WTC11 (cell line): ENCODE measurements around the gene WNT6.

Experiments
- FOXK1 ChIP-seq: sonication (generic); formaldehyde crosslinking; IDR thresholded peaks from 2 replicates; pipeline ENCODE4 v1.8.0; 2022; ENCODE audit warnings: mild to moderate bottlenecking, moderate library complexity, missing genetic modification reagents
- IRF2 ChIP-seq: sonication (generic); formaldehyde crosslinking; IDR thresholded peaks from 2 replicates; pipeline ENCODE4 v1.8.0; 2022; ENCODE audit warnings: low read depth, missing genetic modification reagents, borderline replicate concordance
- TF ChIP-seq, protein P1 (sequence below): fragments of 200-600 bp; IDR thresholded peaks from 2 replicates; pipeline ENCODE4 v1.8.0; 2022; ENCODE audit warnings: antibody characterized with exemption

DNA sequence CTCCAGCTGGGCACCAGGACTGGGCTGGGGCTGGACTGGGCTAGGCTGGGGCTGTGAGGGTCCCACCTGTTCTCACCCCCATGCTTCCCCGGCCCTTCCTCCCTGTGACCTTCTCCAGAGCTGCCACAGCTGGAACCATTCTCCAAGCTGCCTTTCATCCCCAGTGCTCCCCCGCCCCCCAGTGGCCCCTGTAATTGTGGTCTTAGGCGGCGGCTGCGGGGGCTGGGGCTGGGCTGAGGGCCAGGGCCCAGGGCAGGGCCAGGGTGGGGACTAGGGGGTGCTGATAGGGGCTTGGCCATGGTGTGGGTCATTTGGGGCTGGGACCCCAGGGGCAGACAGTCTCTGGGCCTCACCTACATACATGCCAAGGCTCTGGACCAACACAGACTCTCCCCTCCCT is 18.3 kb downstream of the WNT6 start:
- TF ChIP-seq, protein P1, sequence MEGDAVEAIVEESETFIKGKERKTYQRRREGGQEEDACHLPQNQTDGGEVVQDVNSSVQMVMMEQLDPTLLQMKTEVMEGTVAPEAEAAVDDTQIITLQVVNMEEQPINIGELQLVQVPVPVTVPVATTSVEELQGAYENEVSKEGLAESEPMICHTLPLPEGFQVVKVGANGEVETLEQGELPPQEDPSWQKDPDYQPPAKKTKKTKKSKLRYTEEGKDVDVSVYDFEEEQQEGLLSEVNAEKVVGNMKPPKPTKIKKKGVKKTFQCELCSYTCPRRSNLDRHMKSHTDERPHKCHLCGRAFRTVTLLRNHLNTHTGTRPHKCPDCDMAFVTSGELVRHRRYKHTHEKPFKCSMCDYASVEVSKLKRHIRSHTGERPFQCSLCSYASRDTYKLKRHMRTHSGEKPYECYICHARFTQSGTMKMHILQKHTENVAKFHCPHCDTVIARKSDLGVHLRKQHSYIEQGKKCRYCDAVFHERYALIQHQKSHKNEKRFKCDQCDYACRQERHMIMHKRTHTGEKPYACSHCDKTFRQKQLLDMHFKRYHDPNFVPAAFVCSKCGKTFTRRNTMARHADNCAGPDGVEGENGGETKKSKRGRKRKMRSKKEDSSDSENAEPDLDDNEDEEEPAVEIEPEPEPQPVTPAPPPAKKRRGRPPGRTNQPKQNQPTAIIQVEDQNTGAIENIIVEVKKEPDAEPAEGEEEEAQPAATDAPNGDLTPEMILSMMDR, result no peak
- TF ChIP-seq FOXK1 (CRISPR knock-in tag) (no peak), IRF2 (CRISPR knock-in tag) (no peak)
